H7 (cell line): ENCODE measurements around the gene APLNR. TPM values are rescaled to one million over a fixed set of nuclear protein-coding genes. Genes with fewer than 3 reads are reported as not detected.

Source experiments
- DNase-seq: peaks from one replicate; pipeline ENCODE4 v3.0.0; 2012
- H3K27me3 ChIP-seq: 2 replicates; pipeline ENCODE4 v1.6.0; 2011; ENCODE audit warnings: mild to moderate bottlenecking, low read length; ENCODE audit not compliant: control insufficient read depth, insufficient read depth
- H3K36me3 ChIP-seq: replicated peaks from 2 replicates; pipeline ENCODE4 v1.5.1; 2011; ENCODE audit warnings: low read length; ENCODE audit not compliant: control insufficient read depth, insufficient read depth
- H3K4me3 ChIP-seq: 2 replicates; pipeline ENCODE4 v1.5.1; 2011; ENCODE audit warnings: low read depth, mild to moderate bottlenecking, control low read depth, low read length, moderate library complexity; ENCODE audit not compliant: insufficient read depth
- total RNA-seq: library from RNA; depleted of rRNA; stranded (reverse); fragments of >200 nt; shearing (Covaris generic); gene quantifications from 2 replicates; pipeline ENCODE4 v1.2.3, GENCODE V29; 2014

APLNR gene
- total RNA-seq, 1 experiment from 2014 or later = 3.4 TPM

- no peak for DNase-seq
- H3K27me3 ChIP-seq = no peaks in the 10 kb centered on the region
- H3K4me3 ChIP-seq = no peak overlapping the region
- no peaks in the 10 kb centered on the region for H3K36me3 ChIP-seq
Observed at GRCh38 chr11:57239348-57239747, 2.3 kb upstream of the APLNR start.

- no peaks in the 10 kb centered on the region for H3K36me3 ChIP-seq
- no peak overlapping the region for H3K4me3 ChIP-seq
- H3K27me3 ChIP-seq = 0 out of 2 replicates have a peak, but pooled peaks cover 1% of the 10 kb centered on the region
- DNase-seq = no peak
Observed at GRCh38 chr11:57235761-57236703, 1.0 kb downstream of the APLNR start.

GRCh38 chr11:57233702-57234101, 3.3 kb downstream of the APLNR start:
- Histone ChIP-seq H3K36me3 (no peaks in the 10 kb centered on the region), H3K27me3 (peaks cover 3% of the 10 kb centered on the region; the same call in 1 of the 2 replicates), H3K4me3 (no peak overlapping the region)
- no peak for DNase-seq

- H3K4me3 ChIP-seq = no peak overlapping the region
- H3K27me3 ChIP-seq = peaks cover 3% of the 10 kb centered on the region; the same call in 1 of the 2 replicates
- H3K36me3 ChIP-seq = no peaks in the 10 kb centered on the region
- no peak for DNase-seq
Observed at GRCh38 chr11:57231539-57232253, 5.4 kb downstream of the APLNR start.

GRCh38 chr11:57230791-57231538, 6.1 kb downstream of the APLNR start:
- Histone ChIP-seq H3K4me3 (no peak overlapping the region), H3K36me3 (no peaks in the 10 kb centered on the region), H3K27me3 (peaks cover 3% of the 10 kb centered on the region; the same call in 1 of the 2 replicates)
- DNase-seq = no peak

GRCh38 chr11:57230316-57230715, 6.7 kb downstream of the APLNR start:
- DNase-seq = no peak

GRCh38 chr11:57228600-57228999, 8.4 kb downstream of the APLNR start:
- peaks cover 3% of the 10 kb centered on the region; the same call in 1 of the 2 replicates for H3K27me3 ChIP-seq
- H3K4me3 ChIP-seq = no peak overlapping the region
- no peak for DNase-seq
- no peaks in the 10 kb centered on the region for H3K36me3 ChIP-seq

More at GRCh38 chr11:57230316-57230715, 6.7 kb downstream of the APLNR start:
- H3K27me3 ChIP-seq = peaks cover 3% of the 10 kb centered on the region; the same call in 1 of the 2 replicates
- H3K36me3 ChIP-seq = no peaks in the 10 kb centered on the region
- no peak overlapping the region for H3K4me3 ChIP-seq

GRCh38 chr11:57224537-57224936, 12.5 kb downstream of the APLNR start:
- no peak overlapping the region for H3K4me3 ChIP-seq
- no peak for DNase-seq
- H3K36me3 ChIP-seq = no peaks in the 10 kb centered on the region
- no peaks in the 10 kb centered on the region for H3K27me3 ChIP-seq

- no peak for DNase-seq
- Histone ChIP-seq H3K4me3 (no peak overlapping the region), H3K27me3 (no peaks in the 10 kb centered on the region), H3K36me3 (no peaks in the 10 kb centered on the region)
Observed at GRCh38 chr11:57224128-57224527, 12.9 kb downstream of the APLNR start.

GRCh38 chr11:57223601-57224000, 13.4 kb downstream of the APLNR start:
- no peaks in the 10 kb centered on the region for H3K36me3 ChIP-seq
- no peaks in the 10 kb centered on the region for H3K27me3 ChIP-seq
- DNase-seq = no peak
- no peak overlapping the region for H3K4me3 ChIP-seq

- DNase-seq = no peak
- no peaks in the 10 kb centered on the region for H3K27me3 ChIP-seq
- H3K4me3 ChIP-seq = no peak overlapping the region
- H3K36me3 ChIP-seq = no peaks in the 10 kb centered on the region
Observed at GRCh38 chr11:57222239-57222638, 14.8 kb downstream of the APLNR start.

- H3K27me3 ChIP-seq = no peaks in the 10 kb centered on the region
- no peak for DNase-seq
- H3K36me3 ChIP-seq = no peaks in the 10 kb centered on the region
- H3K4me3 ChIP-seq = no peak overlapping the region
Observed at GRCh38 chr11:57219021-57219627, 17.9 kb downstream of the APLNR start.

GRCh38 chr11:57217053-57217452, 20.0 kb downstream of the APLNR start:
- no peaks in the 10 kb centered on the region for H3K36me3 ChIP-seq
- no peaks in the 10 kb centered on the region for H3K27me3 ChIP-seq
- DNase-seq = no peak
- no peak overlapping the region for H3K4me3 ChIP-seq

- no peaks in the 10 kb centered on the region for H3K27me3 ChIP-seq
- no peaks in the 10 kb centered on the region for H3K36me3 ChIP-seq
- no peak overlapping the region for H3K4me3 ChIP-seq
- DNase-seq = no peak
Observed at GRCh38 chr11:57216463-57216862, 20.6 kb downstream of the APLNR start.
